GM12891 (cell line): ENCODE measurements around the gene ZNF248.

Experiments
- PAX5 ChIP-seq: IDR thresholded peaks from 2 replicates; pipeline ENCODE4 v1.6.1; 2011; ENCODE audit warnings: low read length, moderate library complexity, mild to moderate bottlenecking; ENCODE audit not compliant: insufficient read depth, severe bottlenecking
- POLR2A ChIP-seq: IDR thresholded peaks from 2 replicates; pipeline ENCODE4 v1.6.1; 2011; ENCODE audit warnings: low read depth, low read length, control low read depth
- POLR2AphosphoS5 ChIP-seq: IDR thresholded peaks from 2 replicates; pipeline ENCODE4 v1.6.1; 2011; ENCODE audit warnings: low read depth, low read length, control low read depth
- POU2F2 ChIP-seq: IDR thresholded peaks from 2 replicates; pipeline ENCODE4 v1.6.1; 2011; ENCODE audit warnings: low read depth, mild to moderate bottlenecking, control low read depth, low read length, moderate library complexity
- SPI1 ChIP-seq: IDR thresholded peaks from 2 replicates; pipeline ENCODE4 v1.6.1; 2011; ENCODE audit warnings: low read depth, low read length, control low read depth
- TAF1 ChIP-seq: IDR thresholded peaks from 2 replicates; pipeline ENCODE4 v1.6.1; 2011; ENCODE audit warnings: low read depth, low read length, control low read depth

DNA sequence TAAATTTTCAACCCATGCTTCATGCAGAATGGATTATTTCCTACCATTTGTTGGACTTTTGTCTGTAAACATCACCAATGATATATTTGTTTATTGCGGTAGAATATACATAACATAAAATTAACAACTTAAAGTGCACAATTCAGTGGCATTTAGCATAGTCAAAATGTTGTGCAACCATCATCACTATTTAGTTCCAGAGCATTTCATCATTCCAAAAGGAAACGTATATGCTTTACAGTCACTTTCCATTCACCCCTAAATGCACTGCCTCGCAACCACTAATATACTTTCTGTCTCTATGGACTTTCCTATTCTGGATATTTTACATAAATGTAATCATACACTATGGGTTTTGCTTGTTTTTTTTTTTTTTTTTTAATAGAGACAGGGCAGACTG, 11.4 kb upstream of the ZNF248 start:
- TF ChIP-seq POLR2AphosphoS5 (no peak), POLR2A (no peak), TAF1 (no peak), POU2F2 (no peak), SPI1 (no peak), PAX5 (no peak)
